ENCODE data around the gene CRACDL. TPM values are rescaled to one million over a fixed set of nuclear protein-coding genes. Genes with fewer than 3 reads are reported as not detected.

The CRACDL gene
- total RNA-seq, 1 donor from 2014 or later: 0.12 TPM

GRCh38 chr2:98935111-98935770 is 784 bp downstream of the CRACDL start:
- intact Hi-C loops (cut with micrococcal nuclease): loop anchor here (10.0 kb wide), 1 partner anchor 130 kb away; no protein-coding TSS in a partner anchor
- peaks cover 10% of the 10 kb centered on the region for H3K4me1 Mint-ChIP-seq
- H3K9me3 Mint-ChIP-seq: no peaks in the 10 kb centered on the region
- DNase-seq: no peak
- H3K27me3 Mint-ChIP-seq: peaks cover 72% of the 10 kb centered on the region
- H3K4me3 Mint-ChIP-seq: peak overlapping the region; percentile 53
- H3K36me3 Mint-ChIP-seq (ENCODE audit: low read depth): no peaks in the 10 kb centered on the region
- H3K27ac Mint-ChIP-seq: no peak overlapping the region

GRCh38 chr2:98932778-98933343 is 3.2 kb downstream of the CRACDL start:
- no peak overlapping the region for H3K27ac Mint-ChIP-seq
- no peak overlapping the region for H3K4me3 Mint-ChIP-seq
- DNase-seq: no peak
- no peaks in the 10 kb centered on the region for H3K9me3 Mint-ChIP-seq
- intact Hi-C loops (cut with micrococcal nuclease): loop anchor here (10.0 kb wide), 1 partner anchor 132 kb away; no protein-coding TSS in a partner anchor
- peaks cover 6% of the 10 kb centered on the region for H3K4me1 Mint-ChIP-seq
- peaks cover 48% of the 10 kb centered on the region for H3K27me3 Mint-ChIP-seq
- no peaks in the 10 kb centered on the region for H3K36me3 Mint-ChIP-seq (ENCODE audit: low read depth)

- DNase-seq: no peak
- Mint-ChIP-seq H3K4me1 (peaks cover 3% of the 10 kb centered on the region), H3K4me3 (no peak overlapping the region), H3K36me3 (ENCODE audit: low read depth) (no peaks in the 10 kb centered on the region), H3K9me3 (no peaks in the 10 kb centered on the region), H3K27me3 (peaks cover 44% of the 10 kb centered on the region), H3K27ac (no peak overlapping the region)
- intact Hi-C loops (cut with micrococcal nuclease): loop anchor here (10.0 kb wide), 1 partner anchor 133 kb away; no protein-coding TSS in a partner anchor
These were observed 3.9 kb downstream of the CRACDL start for GRCh38 chr2:98932164-98932563.

GRCh38 chr2:98931596-98931995 is 4.4 kb downstream of the CRACDL start:
- intact Hi-C loops (cut with micrococcal nuclease): loop anchor here (10.0 kb wide), 1 partner anchor 133 kb away; no protein-coding TSS in a partner anchor
- Mint-ChIP-seq H3K27ac (no peak overlapping the region), H3K4me3 (no peak overlapping the region), H3K27me3 (peaks cover 40% of the 10 kb centered on the region), H3K9me3 (no peaks in the 10 kb centered on the region), H3K4me1 (peaks cover 3% of the 10 kb centered on the region), H3K36me3 (ENCODE audit: low read depth) (no peaks in the 10 kb centered on the region)
- DNase-seq: no peak

GRCh38 chr2:98929920-98930319 is 6.1 kb downstream of the CRACDL start:
- Mint-ChIP-seq H3K27ac (no peak overlapping the region), H3K4me1 (no peaks in the 10 kb centered on the region), H3K4me3 (no peak overlapping the region), H3K36me3 (ENCODE audit: low read depth) (no peaks in the 10 kb centered on the region), H3K27me3 (peaks cover 32% of the 10 kb centered on the region), H3K9me3 (no peaks in the 10 kb centered on the region)
- intact Hi-C loops (cut with micrococcal nuclease): loop anchor here (10.0 kb wide), 1 partner anchor 135 kb away; no protein-coding TSS in a partner anchor
- no peak for DNase-seq

GRCh38 chr2:98928242-98928641 is 7.8 kb downstream of the CRACDL start:
- H3K27ac Mint-ChIP-seq: no peak overlapping the region
- peaks cover 18% of the 10 kb centered on the region for H3K27me3 Mint-ChIP-seq
- no peak overlapping the region for H3K4me3 Mint-ChIP-seq
- intact Hi-C loops (cut with micrococcal nuclease): no loop called here
- H3K36me3 Mint-ChIP-seq (ENCODE audit: low read depth): no peaks in the 10 kb centered on the region
- no peaks in the 10 kb centered on the region for H3K4me1 Mint-ChIP-seq
- peaks cover 4% of the 10 kb centered on the region for H3K9me3 Mint-ChIP-seq
- no peak for DNase-seq

GRCh38 chr2:98927027-98927426 is 9.0 kb downstream of the CRACDL start:
- Mint-ChIP-seq H3K4me3 (no peak overlapping the region), H3K27me3 (peaks cover 11% of the 10 kb centered on the region), H3K27ac (no peak overlapping the region), H3K4me1 (no peaks in the 10 kb centered on the region), H3K36me3 (ENCODE audit: low read depth) (no peaks in the 10 kb centered on the region), H3K9me3 (peaks cover 4% of the 10 kb centered on the region)
- intact Hi-C loops (cut with micrococcal nuclease): no loop called here
- no peak for DNase-seq

GRCh38 chr2:98926601-98927000 is 9.4 kb downstream of the CRACDL start:
- Mint-ChIP-seq H3K36me3 (ENCODE audit: low read depth) (no peaks in the 10 kb centered on the region), H3K4me3 (no peak overlapping the region), H3K27me3 (peaks cover 7% of the 10 kb centered on the region), H3K9me3 (peaks cover 4% of the 10 kb centered on the region), H3K27ac (no peak overlapping the region), H3K4me1 (no peaks in the 10 kb centered on the region)
- intact Hi-C loops (cut with micrococcal nuclease): no loop called here
- no peak for DNase-seq

GRCh38 chr2:98924910-98925309 is 11.1 kb downstream of the CRACDL start:
- H3K9me3 Mint-ChIP-seq: peaks cover 4% of the 10 kb centered on the region
- DNase-seq: no peak
- no peaks in the 10 kb centered on the region for H3K4me1 Mint-ChIP-seq
- intact Hi-C loops (cut with micrococcal nuclease): no loop called here
- no peak overlapping the region for H3K4me3 Mint-ChIP-seq
- peaks cover 13% of the 10 kb centered on the region for H3K27me3 Mint-ChIP-seq
- H3K27ac Mint-ChIP-seq: no peak overlapping the region
- H3K36me3 Mint-ChIP-seq (ENCODE audit: low read depth): no peaks in the 10 kb centered on the region

GRCh38 chr2:98924038-98924830 is 11.8 kb downstream of the CRACDL start:
- no peak overlapping the region for H3K4me3 Mint-ChIP-seq
- peaks cover 13% of the 10 kb centered on the region for H3K27me3 Mint-ChIP-seq
- no peaks in the 10 kb centered on the region for H3K4me1 Mint-ChIP-seq
- H3K9me3 Mint-ChIP-seq: peaks cover 4% of the 10 kb centered on the region
- DNase-seq: no peak
- no peaks in the 10 kb centered on the region for H3K36me3 Mint-ChIP-seq (ENCODE audit: low read depth)
- intact Hi-C loops (cut with micrococcal nuclease): no loop called here
- no peak overlapping the region for H3K27ac Mint-ChIP-seq

- H3K27me3 Mint-ChIP-seq: peaks cover 21% of the 10 kb centered on the region
- H3K9me3 Mint-ChIP-seq: peaks cover 4% of the 10 kb centered on the region
- no peaks in the 10 kb centered on the region for H3K4me1 Mint-ChIP-seq
- intact Hi-C loops (cut with micrococcal nuclease): no loop called here
- no peak for DNase-seq
- H3K27ac Mint-ChIP-seq: no peak overlapping the region
- no peak overlapping the region for H3K4me3 Mint-ChIP-seq
- H3K36me3 Mint-ChIP-seq (ENCODE audit: low read depth): no peaks in the 10 kb centered on the region
These were observed 12.6 kb downstream of the CRACDL start for GRCh38 chr2:98923244-98923940.

- intact Hi-C loops (cut with micrococcal nuclease): no loop called here
- Mint-ChIP-seq H3K36me3 (ENCODE audit: low read depth) (no peaks in the 10 kb centered on the region), H3K4me1 (no peaks in the 10 kb centered on the region), H3K9me3 (peaks cover 4% of the 10 kb centered on the region), H3K4me3 (no peak overlapping the region), H3K27me3 (peaks cover 25% of the 10 kb centered on the region), H3K27ac (no peak overlapping the region)
- no peak for DNase-seq
These were observed 15.0 kb downstream of the CRACDL start for GRCh38 chr2:98921062-98921461.

- H3K4me3 Mint-ChIP-seq: no peak overlapping the region
- H3K9me3 Mint-ChIP-seq: no peaks in the 10 kb centered on the region
- H3K36me3 Mint-ChIP-seq (ENCODE audit: low read depth): no peaks in the 10 kb centered on the region
- DNase-seq: no peak
- intact Hi-C loops (cut with micrococcal nuclease): no loop called here
- H3K4me1 Mint-ChIP-seq: no peaks in the 10 kb centered on the region
- H3K27me3 Mint-ChIP-seq: peaks cover 37% of the 10 kb centered on the region
- H3K27ac Mint-ChIP-seq: no peak overlapping the region
These were observed 19.0 kb downstream of the CRACDL start for GRCh38 chr2:98917031-98917471.
